Measurements from ENCODE around the gene MYT1.

GRCh38 chr20:64268174-64268573 lies 103.9 kb downstream of the MYT1 start:
- TF ChIP-seq POLR2A (IDR thresholded peaks at IDR 0.05; ENCODE audit: low read length) = no peak
- TF ChIP-seq GATA1 (IDR thresholded peaks at IDR 0.05; ENCODE audit: low read depth, low read length) = no peak

Measured in erythroblast (primary cell).